IMR-90 (cell line): ENCODE data around the gene GPR158. TPM values are rescaled to one million over a fixed set of nuclear protein-coding genes. Genes with fewer than 3 reads are reported as not detected.

ENCODE experiments used
- ATAC-seq: fragments of 200-7000 bp; cut with Tn5 transposase; 2 replicates; pipeline ENCODE4 v1.9.1; 2020; ENCODE audit warnings: low read depth, mild to moderate bottlenecking, moderate library complexity
- BruUV-seq: library from RNA; stranded (reverse); fragments of 400-500 nt; replicated peaks from 2 replicates; lab custom pipeline; 2021; lab: Mats Ljungman, UMichigan
- CTCF ChIA-PET: fragments of 300-600 bp; formaldehyde crosslinking; extraction: SDS; loops from one replicate; lab custom pipeline; 2021; ENCODE audit warnings: antibody characterized with exemption; lab: Yijun Ruan, JAX
- POLR2A ChIA-PET: fragments of 300-600 bp; sonication (Branson Sonifier 250); formaldehyde crosslinking; loops from one replicate; lab custom pipeline; 2022; ENCODE audit warnings: antibody characterized with exemption; ENCODE audit not compliant: unreplicated experiment; lab: Charles Lee
- DNase-seq: peaks from one replicate; pipeline ENCODE4 v3.0.0; 2013
- H2AFZ ChIP-seq: replicated peaks from 2 replicates; pipeline ENCODE3; 2013; ENCODE audit warnings: low read length, mild to moderate bottlenecking; ENCODE audit not compliant: poor library complexity
- H2AK5ac ChIP-seq: 2 replicates; pipeline ENCODE4 v1.6.1; 2013; ENCODE audit warnings: low read depth, low read length, inconsistent platforms
- H2AK9ac ChIP-seq: replicated peaks from 2 replicates; pipeline ENCODE3; 2013; ENCODE audit warnings: mild to moderate bottlenecking, low read depth, low read length, moderate library complexity; ENCODE audit not compliant: poor library complexity
- H2BK120ac ChIP-seq: 2 replicates; pipeline ENCODE4 v1.6.1; 2013; ENCODE audit warnings: low read depth, low read length, inconsistent platforms
- H2BK15ac ChIP-seq: 3 replicates; pipeline ENCODE4 v1.6.1; 2013; ENCODE audit warnings: low read depth, low read length, inconsistent platforms
- H2BK20ac ChIP-seq: 2 replicates; pipeline ENCODE4 v1.6.1; 2013; ENCODE audit warnings: low read depth, mild to moderate bottlenecking, inconsistent platforms, low read length, moderate library complexity
- H2BK5ac ChIP-seq: 2 replicates; pipeline ENCODE4 v1.6.1; 2013; ENCODE audit warnings: mild to moderate bottlenecking, low read depth, low read length, inconsistent platforms; ENCODE audit not compliant: poor library complexity, severe bottlenecking
- H3K14ac ChIP-seq: replicated peaks from 2 replicates; pipeline ENCODE4 v1.6.1; 2013; ENCODE audit warnings: low read depth, low read length, inconsistent platforms
- H3K18ac ChIP-seq: 2 replicates; pipeline ENCODE4 v1.6.1; 2013; ENCODE audit warnings: low read depth, low read length, control low read depth
- H3K23ac ChIP-seq: 2 replicates; pipeline ENCODE4 v1.6.1; 2013; ENCODE audit warnings: low read depth, low read length, inconsistent platforms
- H3K27ac ChIP-seq: 2 replicates; pipeline ENCODE4 v1.5.1; 2013; ENCODE audit warnings: mild to moderate bottlenecking, control low read depth, low read length; ENCODE audit not compliant: insufficient read depth
- H3K27me3 ChIP-seq: 2 replicates; pipeline ENCODE4 v1.6.1; 2013; ENCODE audit warnings: low read length; ENCODE audit not compliant: control insufficient read depth, insufficient read depth
- H3K36me3 ChIP-seq: 2 replicates; pipeline ENCODE4 v1.6.1; 2013; ENCODE audit warnings: low read length, mixed read lengths; ENCODE audit not compliant: control insufficient read depth, insufficient read depth
- H3K4ac ChIP-seq: 2 replicates; pipeline ENCODE4 v1.6.1; 2013; ENCODE audit warnings: low read depth, low read length, inconsistent platforms
- H3K4me1 ChIP-seq: 2 replicates; pipeline ENCODE4 v1.6.1; 2013; ENCODE audit warnings: low read length, mixed read lengths; ENCODE audit not compliant: control insufficient read depth, insufficient read depth
- H3K4me2 ChIP-seq: 2 replicates; pipeline ENCODE4 v1.6.1; 2013; ENCODE audit warnings: low read depth, mild to moderate bottlenecking, control low read depth, low read length, moderate library complexity
- H3K4me3 ChIP-seq: 2 replicates; pipeline ENCODE4 v1.5.1; 2013; ENCODE audit warnings: low read depth, mild to moderate bottlenecking, control low read depth, low read length, moderate library complexity; ENCODE audit not compliant: insufficient read depth
- H3K56ac ChIP-seq: 2 replicates; pipeline ENCODE4 v1.6.1; 2013; ENCODE audit warnings: low read length, inconsistent platforms; ENCODE audit not compliant: insufficient read depth; ENCODE audit errors: extremely low read depth
- H3K79me1 ChIP-seq, 2 experiments: 2 replicates each; pipeline ENCODE4 v1.6.1; 2013; ENCODE audit warnings: low read length in 2 of 2, inconsistent platforms in 1 of 2, low read depth in 1 of 2
- H3K9ac ChIP-seq: 2 replicates; pipeline ENCODE4 v1.6.1; 2013; ENCODE audit warnings: low read depth, low read length, control low read depth
- H3K9me1 ChIP-seq: 2 replicates; pipeline ENCODE4 v1.6.1; 2013; ENCODE audit warnings: low read length, inconsistent platforms; ENCODE audit not compliant: insufficient read depth
- H3K9me3 ChIP-seq: 2 replicates; pipeline ENCODE4 v1.6.1; 2013; ENCODE audit warnings: low read length; ENCODE audit not compliant: control insufficient read depth, insufficient read depth
- H4K20me1 ChIP-seq: 2 replicates; pipeline ENCODE4 v1.6.1; 2013; ENCODE audit warnings: low read length, inconsistent platforms; ENCODE audit not compliant: insufficient read depth
- H4K5ac ChIP-seq: 2 replicates; pipeline ENCODE4 v1.6.1; 2013; ENCODE audit warnings: mild to moderate bottlenecking, low read depth, low read length, control low read depth
- H4K8ac ChIP-seq, 2 experiments: 2 replicates each; pipeline ENCODE4 v1.6.1; 2013; ENCODE audit warnings: low read depth in 2 of 2, low read length in 2 of 2, control low read depth in 1 of 2, inconsistent platforms in 1 of 2
- H4K91ac ChIP-seq: 2 replicates; pipeline ENCODE4 v1.6.1; 2013; ENCODE audit warnings: low read depth, low read length, inconsistent platforms; ENCODE audit not compliant: insufficient read depth
- CHD1 ChIP-seq: IDR thresholded peaks from 2 replicates; pipeline ENCODE4 v1.6.1; 2012; ENCODE audit warnings: low read depth, low read length, improper control_type of control experiment
- FOS ChIP-seq: fragments of 150-350 bp; IDR thresholded peaks from 2 replicates; pipeline ENCODE4 v1.6.1; 2016; ENCODE audit warnings: low read depth, low read length
- MAFK ChIP-seq: IDR thresholded peaks from 2 replicates; pipeline ENCODE4 v1.6.1; 2012; ENCODE audit warnings: low read depth, low read length, improper control_type of control experiment
- MXI1 ChIP-seq: IDR thresholded peaks from 2 replicates; pipeline ENCODE4 v1.6.1; 2012; ENCODE audit warnings: low read depth, mild to moderate bottlenecking, low read length, moderate library complexity, borderline replicate concordance
- POLR2A ChIP-seq: IDR thresholded peaks from 2 replicates; pipeline ENCODE4 v1.6.1; 2012; ENCODE audit warnings: mild to moderate bottlenecking, low read depth, low read length
- RFX5 ChIP-seq: IDR thresholded peaks from 2 replicates; pipeline ENCODE4 v1.8.0; 2012; ENCODE audit warnings: low read depth, mild to moderate bottlenecking, low read length, moderate library complexity
- WGBS, 2 experiments: methylation state at CpG; one replicate each; pipeline versions ENCODE4 v1.1.5 to v1.1.7; 2013; ENCODE audit warnings: missing lambda C conversion rate in 2 of 2; ENCODE audit not compliant: insufficient read length in 1 of 2; ENCODE audit errors: extremely low coverage in 2 of 2; 5-methylcytosine and 5-hydroxymethylcytosine counted together
- dilution Hi-C: fragments of 300-500 bp; cut with HindIII; formaldehyde crosslinking; loops from one replicate; pipeline ENCODE4 v1.14.3; 2018; ENCODE audit warnings: low sequenced_read_pairs; ENCODE audit not compliant: unreplicated experiment
- in situ Hi-C: fragments of 300-500 bp; cut with MboI; formaldehyde crosslinking; loops from 3 replicates; pipeline ENCODE4 v1.14.3; 2019; ENCODE audit warnings: low sequenced_read_pairs, inconsistent platforms, mixed read lengths
- intact Hi-C: fragments of 100-400 bp; cut with micrococcal nuclease; formaldehyde crosslinking; loops from 2 replicates; pipeline ENCODE4 v1.10.0; 2022
- polyA plus RNA-seq, 3 experiments: library from polyadenylated mRNA; depleted of rRNA; stranded (reverse); fragments of >200 nt; gene quantifications; 2 replicates each; pipeline ENCODE4 v1.2.3, GENCODE V29; 2012; ENCODE audit warnings: low replicate concordance in 1 of 3
- total RNA-seq: library from RNA; depleted of rRNA; stranded (reverse); fragments of >200 nt; gene quantifications from 2 replicates; pipeline ENCODE4 v1.2.3, GENCODE V29; 2012
- TF ChIP-seq, protein P1 (sequence below): conservative IDR thresholded peaks from 2 replicates; pipeline ENCODE4 v1.5.1; 2012; ENCODE audit warnings: mild to moderate bottlenecking, low read depth, low read length, improper control_type of control experiment
- TF ChIP-seq, protein P2 (sequence below): fragments of 150-350 bp; IDR thresholded peaks from 2 replicates; pipeline ENCODE4 v1.6.1; 2017; ENCODE audit warnings: mild to moderate bottlenecking, antibody characterized with exemption, low read length, low read depth

The GPR158 gene
- total and polyA plus RNA-seq, 2 of the 4 experiments (the other 2 are of a cell fraction), result not detected

DNA sequence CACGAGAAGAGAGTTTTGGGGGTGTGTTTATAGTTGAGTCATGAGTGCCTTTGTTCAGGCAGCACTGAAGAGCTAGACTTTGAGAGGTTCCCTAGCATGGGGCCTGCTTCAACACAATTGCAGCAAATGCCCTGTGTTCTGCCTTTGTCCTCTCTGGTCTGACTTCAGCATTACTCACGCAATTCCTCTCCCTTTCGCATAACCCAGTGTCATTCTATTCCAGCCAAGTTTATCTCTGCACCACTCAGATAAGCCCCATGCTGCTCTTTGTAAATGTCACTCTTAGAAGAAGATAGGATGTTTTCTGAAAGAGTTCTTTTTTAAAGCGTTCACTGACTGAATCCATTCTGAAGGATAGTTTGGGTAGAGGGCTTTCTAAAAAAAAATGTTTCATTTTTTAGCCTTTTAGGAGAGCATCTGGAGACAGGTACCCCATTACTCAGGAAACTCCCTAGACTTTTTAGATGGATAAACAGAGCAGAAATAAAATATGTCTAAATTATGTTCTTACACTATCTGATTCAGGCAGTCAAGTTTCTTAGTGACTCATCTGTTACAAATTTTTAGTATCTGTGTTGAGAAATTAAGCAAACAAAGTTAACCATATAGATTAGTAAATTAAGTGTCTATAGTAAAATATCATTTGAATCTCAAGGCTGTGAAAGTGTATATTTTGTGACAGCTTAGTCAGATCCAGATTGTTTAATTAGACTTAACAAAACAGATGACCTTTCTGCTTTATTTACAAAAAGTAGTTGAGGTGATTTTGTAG lies 318.5 kb downstream of the GPR158 start:
- H3K4ac ChIP-seq, result no peak overlapping the region
- H3K14ac ChIP-seq, result no peak overlapping the region
- H3K9me1 ChIP-seq, result no peaks in the 10 kb centered on the region
- no peak overlapping the region for H3K23ac ChIP-seq
- ATAC-seq (no peak), DNase-seq (peak; percentile 0)
- H3K4me1 ChIP-seq, result no peaks in the 10 kb centered on the region
- no peak overlapping the region for H2BK20ac ChIP-seq
- H2BK120ac ChIP-seq, result no peak overlapping the region
- no peak overlapping the region for H2BK5ac ChIP-seq
- H4K5ac ChIP-seq, result no peak overlapping the region
- no peak overlapping the region for H3K56ac ChIP-seq
- H3K4me2 ChIP-seq, result no peak overlapping the region
- ChIA-PET POLR2A (no interaction called here), CTCF (no interaction called here)
- H2BK15ac ChIP-seq, result no peak overlapping the region
- H3K79me1 ChIP-seq, result no peaks in the 10 kb centered on the region
- H4K20me1 ChIP-seq, result no peaks in the 10 kb centered on the region
- dilution Hi-C loops, result no loop called here
- intact Hi-C loops, result no loop called here
- H2AK5ac ChIP-seq, result no peak overlapping the region
- no peak overlapping the region for H4K8ac ChIP-seq
- BruUV-seq, result no TSS peak
- H3K4me3 ChIP-seq, result no peak overlapping the region
- H3K18ac ChIP-seq, result no peak overlapping the region
- no peak overlapping the region for H2AFZ ChIP-seq
- in situ Hi-C loops, result no loop called here
- H3K9me3 ChIP-seq, result peaks cover 4% of the 10 kb centered on the region
- no peak overlapping the region for H3K9ac ChIP-seq
- H3K36me3 ChIP-seq, result no peaks in the 10 kb centered on the region
- H4K91ac ChIP-seq, result no peak overlapping the region
- no peaks in the 10 kb centered on the region for H3K27me3 ChIP-seq
- WGBS, 2 experiments, result no CpG with 5 or more reads among the region's 4 CpGs
- TF ChIP-seq, protein P1, sequence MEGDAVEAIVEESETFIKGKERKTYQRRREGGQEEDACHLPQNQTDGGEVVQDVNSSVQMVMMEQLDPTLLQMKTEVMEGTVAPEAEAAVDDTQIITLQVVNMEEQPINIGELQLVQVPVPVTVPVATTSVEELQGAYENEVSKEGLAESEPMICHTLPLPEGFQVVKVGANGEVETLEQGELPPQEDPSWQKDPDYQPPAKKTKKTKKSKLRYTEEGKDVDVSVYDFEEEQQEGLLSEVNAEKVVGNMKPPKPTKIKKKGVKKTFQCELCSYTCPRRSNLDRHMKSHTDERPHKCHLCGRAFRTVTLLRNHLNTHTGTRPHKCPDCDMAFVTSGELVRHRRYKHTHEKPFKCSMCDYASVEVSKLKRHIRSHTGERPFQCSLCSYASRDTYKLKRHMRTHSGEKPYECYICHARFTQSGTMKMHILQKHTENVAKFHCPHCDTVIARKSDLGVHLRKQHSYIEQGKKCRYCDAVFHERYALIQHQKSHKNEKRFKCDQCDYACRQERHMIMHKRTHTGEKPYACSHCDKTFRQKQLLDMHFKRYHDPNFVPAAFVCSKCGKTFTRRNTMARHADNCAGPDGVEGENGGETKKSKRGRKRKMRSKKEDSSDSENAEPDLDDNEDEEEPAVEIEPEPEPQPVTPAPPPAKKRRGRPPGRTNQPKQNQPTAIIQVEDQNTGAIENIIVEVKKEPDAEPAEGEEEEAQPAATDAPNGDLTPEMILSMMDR, result no peak
- TF ChIP-seq MAFK (no peak), FOS (no peak), MXI1 (no peak), POLR2A (no peak), CHD1 (no peak), RFX5 (no peak)
- TF ChIP-seq, protein P2, sequence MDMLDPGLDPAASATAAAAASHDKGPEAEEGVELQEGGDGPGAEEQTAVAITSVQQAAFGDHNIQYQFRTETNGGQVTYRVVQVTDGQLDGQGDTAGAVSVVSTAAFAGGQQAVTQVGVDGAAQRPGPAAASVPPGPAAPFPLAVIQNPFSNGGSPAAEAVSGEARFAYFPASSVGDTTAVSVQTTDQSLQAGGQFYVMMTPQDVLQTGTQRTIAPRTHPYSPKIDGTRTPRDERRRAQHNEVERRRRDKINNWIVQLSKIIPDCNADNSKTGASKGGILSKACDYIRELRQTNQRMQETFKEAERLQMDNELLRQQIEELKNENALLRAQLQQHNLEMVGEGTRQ, result no peak
- H2AK9ac ChIP-seq, result no peak overlapping the region
- no peak overlapping the region for H3K27ac ChIP-seq
